OCI-LY1 (cell line): Measurements from ENCODE around the gene LRFN4.

ENCODE experiments used
- CTCF ChIP-seq: fragments of 200-600 bp; sonication (generic), shearing (Covaris generic); IDR thresholded peaks from 2 replicates; pipeline ENCODE4 v1.5.1; 2017; ENCODE audit warnings: mild to moderate bottlenecking, antibody characterized with exemption, low read length, moderate library complexity, mixed read lengths
- EZH2 ChIP-seq: fragments of 200-600 bp; sonication (generic), shearing (Covaris generic); IDR thresholded peaks from 2 replicates; pipeline ENCODE4 v1.8.0; 2017; ENCODE audit warnings: borderline replicate concordance, mixed run types, mild to moderate bottlenecking, antibody characterized with exemption, low read length, moderate library complexity, mixed read lengths

GRCh38 chr11:66879000-66879399 is 22.1 kb downstream of the LRFN4 start:
- TF ChIP-seq CTCF (no peak), EZH2 (no peak)
